Common myeloid progenitor, CD34-positive (primary cell): Measurements from ENCODE around the gene MEN1.
A peak's percentile ranks its signal among the peaks of the same experiment; 100 is the strongest.

Source experiments
- CTCF ChIA-PET: fragments of 350-600 bp; sonication (Branson Sonifier 250); formaldehyde crosslinking; loops from one replicate; lab custom pipeline; 2021; ENCODE audit warnings: antibody characterized with exemption; lab: Charles Lee
- POLR2A ChIA-PET: fragments of 350-600 bp; sonication (Branson Sonifier 250); formaldehyde crosslinking; loops from one replicate; lab custom pipeline; 2021; ENCODE audit warnings: antibody characterized with exemption; lab: Charles Lee
- DNase-seq, 3 donors: peaks; one replicate each; pipeline versions ENCODE4 v3.0.0 to v3.0.0-alpha.2; 2013
- H3K27ac ChIP-seq, 2 experiments: 1 replicate in 1 of 2; 2 replicates in 1 of 2; pipeline ENCODE4 v1.7.0; 2013; ENCODE audit warnings: inconsistent platforms in 2 of 2, low read length in 2 of 2, mild to moderate bottlenecking in 2 of 2, low read depth in 1 of 2, moderate library complexity in 1 of 2; ENCODE audit not compliant: severe bottlenecking in 2 of 2, insufficient read depth in 1 of 2, poor library complexity in 1 of 2
- H3K27me3 ChIP-seq, 5 experiments: replicated peaks in 2 of 5; 1 replicate in 3 of 5; 2 replicates in 2 of 5; pipeline versions ENCODE4 v1.6.1 to v1.7.0; 2013; ENCODE audit warnings: low read length in 4 of 5, mild to moderate bottlenecking in 2 of 5, moderate library complexity in 2 of 5, inconsistent platforms in 1 of 5; ENCODE audit not compliant: insufficient read depth in 5 of 5, control insufficient read depth in 4 of 5
- H3K36me3 ChIP-seq, 4 experiments: 1 replicate in 2 of 4; 2 replicates in 2 of 4; pipeline versions ENCODE4 v1.6.1 to v1.7.0; 2013; ENCODE audit warnings: low read length in 3 of 4, control low read depth in 1 of 4, mild to moderate bottlenecking in 1 of 4; ENCODE audit not compliant: control insufficient read depth in 4 of 4, insufficient read depth in 4 of 4
- H3K4me1 ChIP-seq, 4 experiments: 1 replicate in 3 of 4; 2 replicates in 1 of 4; pipeline versions ENCODE4 v1.6.1 to v1.7.1; 2013; ENCODE audit warnings: low read length in 3 of 4, mild to moderate bottlenecking in 3 of 4, control low read depth in 1 of 4, inconsistent platforms in 1 of 4, moderate library complexity in 1 of 4; ENCODE audit not compliant: control insufficient read depth in 4 of 4, insufficient read depth in 4 of 4; ENCODE audit errors: control extremely low read depth in 1 of 4
- H3K4me3 ChIP-seq, 7 experiments: 1 replicate in 4 of 7; 2 replicates in 3 of 7; pipeline versions ENCODE4 v1.5.1 to v1.7.0; 2013; ENCODE audit warnings: mild to moderate bottlenecking in 7 of 7, low read length in 6 of 7, moderate library complexity in 6 of 7, inconsistent platforms in 2 of 7, low read depth in 2 of 7, control low read depth in 1 of 7; ENCODE audit not compliant: insufficient read depth in 4 of 7, control insufficient read depth in 1 of 7; ENCODE audit errors: extremely low read depth in 1 of 7
- H3K9me3 ChIP-seq, 5 experiments: 1 replicate in 4 of 5; 2 replicates in 1 of 5; pipeline versions ENCODE4 v1.6.1 to v1.7.1; 2013; ENCODE audit warnings: low read length in 4 of 5, mild to moderate bottlenecking in 2 of 5, inconsistent platforms in 1 of 5, low read depth in 1 of 5, moderate library complexity in 1 of 5; ENCODE audit not compliant: control insufficient read depth in 4 of 5, insufficient read depth in 2 of 5; ENCODE audit errors: control extremely low read depth in 1 of 5
- WGBS: methylation state at CpG from one replicate; pipeline ENCODE4 v1.1.5; 2013; ENCODE audit not compliant: insufficient coverage; 5-methylcytosine and 5-hydroxymethylcytosine counted together

MEN1 gene

GRCh38 chr11:64774144-64774543, 36.2 kb downstream of the MEN1 start:
- no peak for DNase-seq
- POLR2A ChIA-PET: interaction anchor here (0.6 to 1.3 kb wide), 4 partner anchors 8 to 127 kb away, joined by 3 to 4 read pairs (median 4); no protein-coding TSS in a partner anchor
- CTCF ChIA-PET: interaction anchor here (0.7 to 4.5 kb wide), 5 partner anchors 8 to 533 kb away, joined by 3 to 31 read pairs (median 6); partner anchors contain the start of genes FKBP2 and RASGRP2
- Histone ChIP-seq H3K9me3 (no peaks in the 10 kb centered on the region), H3K36me3 (peaks cover 36 to 81% (median 65%) of the 10 kb centered on the region in 4 experiments), H3K4me1 (peaks cover 21 to 48% (median 39%) of the 10 kb centered on the region in 4 experiments), H3K4me3 (no peak overlapping the region), H3K27ac (peak overlapping the region in 1 of 2 experiments; percentile 4), H3K27me3 (no peaks in the 10 kb centered on the region)
- WGBS: 94% methylated on average over 5 of the region's 5 CpGs

GRCh38 chr11:64772303-64773018, 37.9 kb downstream of the MEN1 start:
- Histone ChIP-seq H3K9me3 (no peaks in the 10 kb centered on the region), H3K4me3 (no peak overlapping the region), H3K4me1 (peaks cover 28 to 61% (median 43%) of the 10 kb centered on the region in 4 experiments), H3K36me3 (peaks cover 48 to 97% (median 82%) of the 10 kb centered on the region in 4 experiments), H3K27me3 (no peaks in the 10 kb centered on the region), H3K27ac (peak overlapping the region in 1 of 2 experiments; percentile 55)
- no CpG with 5 or more reads among the region's 3 CpGs for WGBS
- DNase-seq: peak in 1 of 3 donors; percentile 52
- ChIA-PET POLR2A (interaction anchor here (0.6 to 1.6 kb wide), 3 partner anchors 9 to 50 kb away, joined by 3 to 9 read pairs (median 5); partner anchors contain the start of gene RASGRP2), CTCF (interaction anchor here (0.7 to 20.1 kb wide), 6 partner anchors 9 to 90 kb away, joined by 3 to 345 read pairs (median 6); partner anchors contain the start of gene RASGRP2)

GRCh38 chr11:64771861-64772260, 38.5 kb downstream of the MEN1 start:
- Histone ChIP-seq H3K4me1 (peaks cover 29 to 61% (median 40%) of the 10 kb centered on the region in 4 experiments), H3K9me3 (no peaks in the 10 kb centered on the region), H3K27ac (peak overlapping the region in 1 of 2 experiments; percentile 55), H3K4me3 (no peak overlapping the region), H3K27me3 (no peaks in the 10 kb centered on the region), H3K36me3 (peaks cover 50 to 98% (median 85%) of the 10 kb centered on the region in 4 experiments)
- CTCF ChIA-PET: interaction anchor here (0.7 to 20.1 kb wide), 7 partner anchors 8 to 39 kb away, joined by 3 to 345 read pairs (median 4); partner anchors contain the start of gene RASGRP2
- DNase-seq: no peak
- POLR2A ChIA-PET: interaction anchor here (1.0 to 1.6 kb wide), 2 partner anchors 8 to 28 kb away, joined by 3 to 9 read pairs; partner anchors contain the start of gene RASGRP2
- no CpG with 5 or more reads among the region's 2 CpGs for WGBS

- 99% methylated on average over 11 of the region's 12 CpGs for WGBS
- no peak for DNase-seq
- Histone ChIP-seq H3K36me3 (peaks cover 43 to 97% (median 82%) of the 10 kb centered on the region in 4 experiments), H3K9me3 (no peaks in the 10 kb centered on the region), H3K27ac (peak overlapping the region in 1 of 2 experiments; percentile 4), H3K4me1 (peaks cover 20 to 56% (median 39%) of the 10 kb centered on the region in 4 experiments), H3K4me3 (no peak overlapping the region), H3K27me3 (no peaks in the 10 kb centered on the region)
- POLR2A ChIA-PET: interaction anchor here (1.5 kb wide), 1 partner anchor 9 kb away, joined by 4 read pairs; no protein-coding TSS in a partner anchor
- CTCF ChIA-PET: interaction anchor here (1.3 to 20.1 kb wide), 4 partner anchors 10 to 26 kb away, joined by 5 to 345 read pairs (median 6); partner anchors contain the start of genes PYGM and RASGRP2
Observed at GRCh38 chr11:64770120-64770519, 40.2 kb downstream of the MEN1 start.

- ChIA-PET CTCF (interaction anchor here (1.3 to 20.1 kb wide), 2 partner anchors 9 to 25 kb away, joined by 6 to 345 read pairs; partner anchors contain the start of genes PYGM and RASGRP2), POLR2A (no interaction called here)
- H3K36me3 ChIP-seq: peaks cover 38 to 97% (median 84%) of the 10 kb centered on the region in 4 experiments
- H3K4me3 ChIP-seq: no peak overlapping the region
- no peak for DNase-seq
- 98% methylated on average over 4 of the region's 6 CpGs for WGBS
- H3K27ac ChIP-seq: peak overlapping the region in 1 of 2 experiments; percentile 4
- no peaks in the 10 kb centered on the region for H3K9me3 ChIP-seq
- H3K27me3 ChIP-seq: no peaks in the 10 kb centered on the region
- H3K4me1 ChIP-seq: peaks cover 22 to 61% (median 46%) of the 10 kb centered on the region in 4 experiments
Observed at GRCh38 chr11:64769283-64769682, 41.1 kb downstream of the MEN1 start.

- no peak overlapping the region for H3K27ac ChIP-seq
- no peaks in the 10 kb centered on the region for H3K9me3 ChIP-seq
- WGBS: 100% methylated on average over 3 of the region's 6 CpGs
- ChIA-PET POLR2A (interaction anchor here (0.6 to 1.8 kb wide), 3 partner anchors 10 to 25 kb away, joined by 3 to 8 read pairs (median 5); partner anchors contain the start of gene SF1), CTCF (interaction anchor here (1.0 to 20.1 kb wide), 6 partner anchors 10 to 26 kb away, joined by 3 to 345 read pairs (median 6); partner anchors contain the start of genes RASGRP2 and SF1)
- peaks cover 23 to 66% (median 51%) of the 10 kb centered on the region in 4 experiments for H3K4me1 ChIP-seq
- peaks cover 37 to 96% (median 83%) of the 10 kb centered on the region in 4 experiments for H3K36me3 ChIP-seq
- H3K4me3 ChIP-seq: no peak overlapping the region
- no peaks in the 10 kb centered on the region for H3K27me3 ChIP-seq
- DNase-seq: no peak
Observed at GRCh38 chr11:64768300-64768694, 42.1 kb downstream of the MEN1 start.
